HG02943 (cell line): Measurements from ENCODE around the gene NDE1.
"Not testable (repeated sequence)": the region's sequence is repeated elsewhere in the genome, so short reads cannot be mapped to it uniquely, and the experiment has no call there.

Experiments used
- ATAC-seq: cut with Tn5 transposase; IDR thresholded peaks from one replicate; pipeline ENCODE4 v1.9.1; 2021; ENCODE audit warnings: mild to moderate bottlenecking, low read depth, moderate library complexity; ENCODE audit not compliant: unreplicated experiment

The NDE1 gene

DNA sequence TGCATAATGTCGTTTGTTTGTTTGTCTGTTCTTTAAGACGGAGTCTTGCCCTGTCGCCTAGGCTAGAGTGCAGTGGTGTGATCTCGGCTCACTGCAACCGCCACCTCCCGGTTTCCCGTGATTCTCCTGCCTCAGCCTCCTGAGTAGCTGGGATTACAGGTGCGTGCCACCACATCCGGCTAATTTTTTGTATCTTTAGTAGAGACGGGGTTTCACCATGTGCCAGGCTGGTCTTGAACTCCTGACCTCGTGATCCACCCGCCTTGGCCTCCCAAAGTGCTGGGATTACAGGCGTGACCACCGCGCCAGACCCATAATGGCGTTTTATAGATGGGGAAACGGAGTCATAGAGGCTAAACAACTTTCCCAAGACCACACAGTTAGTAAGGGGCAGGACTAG, 734 bp upstream of the NDE1 start:
- ATAC-seq: not testable (repeated sequence)

DNA sequence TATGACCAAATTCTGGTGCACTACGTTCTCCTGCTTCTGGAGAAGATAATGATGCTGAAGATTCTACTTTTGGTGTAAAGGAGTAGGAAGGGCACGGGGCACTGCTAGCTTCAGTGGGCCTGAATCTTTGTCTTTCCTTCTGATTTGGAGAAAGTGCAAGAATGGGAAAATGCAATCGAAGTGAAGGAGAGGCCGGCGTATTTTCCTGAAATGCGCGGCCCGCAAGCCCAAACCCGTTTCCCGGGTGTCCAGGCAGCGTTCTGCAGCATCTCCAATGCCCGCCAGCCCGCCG, 372 bp upstream of the NDE1 start:
- no peak for ATAC-seq

DNA sequence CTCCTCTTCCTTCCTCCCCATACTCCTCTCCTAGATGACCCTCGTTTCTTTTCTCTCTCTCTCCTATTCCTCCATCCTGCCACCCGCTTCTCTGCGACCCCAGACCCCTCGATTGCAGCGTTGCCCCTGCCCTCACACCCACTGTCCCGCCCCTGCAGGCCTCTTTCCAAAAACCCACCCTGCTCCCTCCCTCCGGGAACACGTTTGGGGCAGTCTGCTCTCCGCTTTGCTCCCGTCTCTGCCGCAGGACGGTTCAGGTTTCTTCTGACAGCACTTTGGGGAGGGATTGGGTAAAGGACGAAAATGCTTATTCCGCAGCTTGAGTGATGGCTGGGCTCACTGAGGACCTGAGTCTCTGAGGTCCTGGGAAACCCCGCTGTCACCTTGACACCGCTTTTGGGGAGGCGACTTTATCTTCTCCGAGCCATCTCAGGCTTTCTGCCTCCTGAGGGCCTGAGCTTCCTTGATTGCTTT, 690 bp downstream of the NDE1 start:
- no peak for ATAC-seq

DNA sequence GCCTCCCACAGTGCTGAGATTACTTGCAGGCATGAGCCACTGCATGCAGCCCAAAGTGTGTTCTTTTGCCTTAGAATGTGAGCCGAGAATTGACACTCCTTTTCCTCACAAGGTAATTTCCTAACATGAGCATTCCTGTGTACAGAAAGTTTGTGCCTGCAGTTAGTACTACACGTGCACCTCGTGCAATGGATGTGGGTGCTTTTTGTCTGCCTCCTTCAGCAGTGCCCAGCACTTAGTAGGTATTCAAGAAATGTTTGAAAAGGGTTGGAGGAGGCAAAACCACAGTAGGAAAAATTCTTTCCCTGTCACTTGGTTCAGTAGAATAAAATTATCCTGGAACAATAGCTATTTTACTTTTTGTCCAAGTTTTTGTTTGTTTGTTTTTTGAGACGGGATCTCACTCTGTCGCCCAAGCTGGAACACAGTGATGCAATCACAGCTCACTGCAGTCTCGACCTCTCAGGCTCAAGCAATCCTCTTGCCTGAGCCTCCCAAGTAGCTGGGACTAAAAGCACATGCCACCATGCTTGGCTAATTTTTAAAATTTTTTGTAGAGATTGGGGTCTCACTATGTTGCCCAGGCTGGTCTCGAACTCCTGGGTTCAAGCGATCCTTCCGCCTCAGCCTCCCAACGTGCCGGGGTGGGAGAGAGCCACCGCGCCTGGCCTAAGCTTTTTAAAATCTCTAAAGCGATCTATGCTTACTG, 2.4 kb downstream of the NDE1 start:
- no peak for ATAC-seq

DNA sequence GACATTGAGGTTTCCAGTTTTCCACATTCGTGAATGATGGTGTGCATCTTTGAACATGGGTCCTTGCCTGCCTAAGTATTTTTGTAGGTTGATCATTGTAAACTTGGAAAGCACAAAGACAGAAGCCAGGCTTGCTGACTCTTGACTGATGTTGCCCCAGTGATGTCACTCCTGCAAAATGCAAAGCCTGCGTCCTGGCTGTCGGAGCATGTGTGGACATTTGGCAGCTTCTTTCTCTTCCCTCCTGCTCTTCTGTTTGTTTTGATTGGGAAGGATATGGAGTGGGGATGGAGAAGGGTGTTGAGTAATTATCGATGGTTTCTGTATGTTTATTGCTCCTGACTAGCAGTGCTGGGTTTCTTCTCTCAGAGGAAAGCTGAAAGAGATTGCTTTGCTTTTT, 3.2 kb downstream of the NDE1 start:
- no peak for ATAC-seq

DNA sequence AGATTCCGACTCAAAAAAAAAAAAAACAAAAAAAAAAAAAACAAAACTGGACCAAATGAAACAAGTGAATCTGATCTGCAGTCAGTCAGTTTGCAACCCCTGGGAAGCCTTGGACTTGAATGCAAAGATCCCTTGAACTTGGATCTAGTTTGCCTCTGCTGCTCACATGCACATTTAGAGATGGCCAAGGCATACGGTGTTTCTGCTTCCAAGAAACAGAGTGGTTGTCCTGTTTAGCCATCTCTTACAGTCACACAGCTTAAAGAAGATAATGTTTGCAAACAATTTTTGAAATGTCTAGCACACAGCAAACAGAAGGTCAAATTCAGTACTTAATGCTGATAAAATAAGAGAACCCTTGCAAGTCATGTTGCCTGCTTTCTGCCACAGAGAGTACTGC, 4.5 kb downstream of the NDE1 start:
- ATAC-seq: no peak

DNA sequence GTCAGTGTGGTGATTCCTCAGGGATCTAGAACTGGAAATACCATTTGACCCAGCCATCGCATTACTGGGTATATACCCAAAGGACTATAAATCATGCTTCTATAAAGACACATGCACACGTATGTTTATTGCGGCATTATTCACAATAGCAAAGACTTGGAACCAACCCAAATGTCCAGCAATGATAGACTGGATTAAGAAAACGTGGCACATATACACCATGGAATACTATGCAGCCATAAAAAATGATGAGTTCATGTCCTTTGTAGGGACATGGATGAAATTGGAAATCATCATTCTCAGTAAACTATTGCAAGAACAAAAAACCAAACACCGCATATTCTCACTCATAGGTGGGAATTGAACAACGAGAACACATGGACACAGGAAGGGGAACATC, 5.5 kb downstream of the NDE1 start:
- not testable (repeated sequence) for ATAC-seq

DNA sequence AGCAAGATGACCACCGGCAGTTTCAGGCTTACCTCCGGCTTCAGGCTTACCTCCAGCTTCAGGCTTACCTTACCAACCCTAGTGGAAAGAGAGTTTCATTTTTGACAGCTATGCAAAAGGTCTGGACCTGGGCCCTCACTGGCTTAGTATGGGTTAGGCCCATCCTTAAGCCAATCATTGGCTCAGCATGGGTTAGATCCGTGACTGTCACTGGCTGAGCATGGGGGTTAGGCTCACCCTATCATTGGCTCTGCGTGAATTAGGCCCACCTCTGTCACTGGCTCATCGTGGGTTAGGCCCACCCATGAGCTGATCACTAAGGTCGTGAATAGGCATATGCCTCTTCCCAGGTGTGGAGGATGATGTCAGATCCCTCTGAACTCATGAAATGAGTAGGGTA, 8.1 kb downstream of the NDE1 start:
- ATAC-seq: no peak

DNA sequence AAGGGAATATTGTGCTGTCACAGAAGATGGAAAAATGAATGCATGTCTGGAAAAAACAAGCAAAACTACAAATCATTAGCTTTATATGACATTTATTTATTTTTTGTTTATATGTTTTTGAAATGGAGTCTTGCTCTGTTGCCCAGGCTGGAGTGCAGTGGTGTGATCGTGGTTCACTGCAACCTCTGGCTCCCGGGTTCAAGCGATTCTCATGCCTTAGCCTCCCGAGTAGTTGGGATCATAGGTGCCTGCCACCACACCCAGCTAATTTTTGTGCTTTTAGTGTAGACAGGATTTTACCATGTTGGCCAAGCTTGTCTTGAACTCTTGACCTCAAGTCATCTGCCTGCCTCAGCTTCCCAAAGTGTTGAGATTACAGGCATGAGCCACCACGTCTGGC, 8.5 kb downstream of the NDE1 start:
- no peak for ATAC-seq

DNA sequence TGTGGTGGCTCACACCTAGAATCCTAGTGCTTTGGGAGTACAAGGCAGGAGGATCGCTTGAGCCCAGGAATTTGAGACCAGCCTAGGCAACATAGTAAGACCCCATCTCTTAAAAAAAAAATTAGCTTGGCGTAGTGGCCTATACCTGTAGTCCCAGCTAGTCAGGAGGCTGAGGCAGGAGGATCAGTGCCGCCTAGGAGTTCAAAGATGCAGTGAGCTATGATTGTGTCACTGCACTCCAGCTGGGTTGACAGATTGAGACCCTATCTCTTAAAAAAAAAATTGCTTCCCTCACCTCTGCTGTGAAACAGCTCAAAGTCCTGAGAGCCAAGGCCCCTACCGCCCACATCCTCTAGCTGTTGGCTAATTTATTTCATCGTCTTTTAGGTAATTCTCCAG, 10.2 kb downstream of the NDE1 start:
- ATAC-seq: no peak

DNA sequence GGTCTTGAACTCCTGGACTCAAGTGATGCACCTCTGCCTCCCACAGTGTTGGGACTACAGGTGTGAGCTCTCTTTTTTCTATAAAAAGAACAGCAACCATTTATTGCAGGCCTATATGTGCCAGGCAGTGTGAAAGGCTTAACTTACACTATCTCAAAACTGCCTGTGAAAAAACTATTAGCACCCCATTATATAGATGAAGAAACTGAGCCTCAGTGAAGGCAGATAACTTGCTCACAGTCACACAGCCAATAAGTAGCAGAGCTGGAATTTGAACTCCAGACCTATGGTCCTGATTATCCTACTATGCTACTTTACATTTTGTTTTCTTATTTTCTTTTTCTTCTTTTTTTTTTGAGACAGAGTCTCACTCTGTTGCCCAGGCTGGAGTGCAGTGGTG, 15.1 kb downstream of the NDE1 start:
- no peak for ATAC-seq

DNA sequence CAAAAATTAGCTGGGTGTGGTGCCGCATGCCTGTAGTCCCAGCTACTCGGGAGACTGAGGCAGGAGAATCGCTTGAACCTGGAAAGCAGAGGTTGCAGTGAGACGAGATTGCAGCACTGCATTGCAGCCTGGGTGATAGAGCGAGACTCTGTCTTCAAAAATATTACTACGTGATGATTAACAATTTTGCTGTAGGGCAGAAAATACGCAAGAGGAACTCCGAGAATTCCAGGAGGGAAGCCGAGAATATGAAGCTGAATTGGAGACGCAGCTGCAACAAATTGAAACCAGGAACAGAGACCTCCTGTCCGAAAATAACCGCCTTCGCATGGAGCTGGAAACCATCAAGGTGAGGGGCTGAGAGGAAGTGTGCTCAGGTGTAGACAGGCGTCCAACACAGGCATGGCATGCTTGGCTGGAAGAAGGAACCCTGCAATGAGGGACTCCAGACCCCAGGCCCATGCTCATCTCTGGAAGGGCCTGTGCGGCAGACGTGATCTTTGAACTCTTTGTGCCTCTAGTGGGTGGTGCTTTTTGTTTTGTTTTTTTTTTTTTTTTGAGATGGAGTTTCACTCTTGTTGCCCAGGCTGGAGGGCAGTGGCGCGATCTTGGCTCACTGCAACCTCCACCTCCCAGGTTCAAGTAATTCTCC, 17.2 kb downstream of the NDE1 start:
- ATAC-seq: no peak

DNA sequence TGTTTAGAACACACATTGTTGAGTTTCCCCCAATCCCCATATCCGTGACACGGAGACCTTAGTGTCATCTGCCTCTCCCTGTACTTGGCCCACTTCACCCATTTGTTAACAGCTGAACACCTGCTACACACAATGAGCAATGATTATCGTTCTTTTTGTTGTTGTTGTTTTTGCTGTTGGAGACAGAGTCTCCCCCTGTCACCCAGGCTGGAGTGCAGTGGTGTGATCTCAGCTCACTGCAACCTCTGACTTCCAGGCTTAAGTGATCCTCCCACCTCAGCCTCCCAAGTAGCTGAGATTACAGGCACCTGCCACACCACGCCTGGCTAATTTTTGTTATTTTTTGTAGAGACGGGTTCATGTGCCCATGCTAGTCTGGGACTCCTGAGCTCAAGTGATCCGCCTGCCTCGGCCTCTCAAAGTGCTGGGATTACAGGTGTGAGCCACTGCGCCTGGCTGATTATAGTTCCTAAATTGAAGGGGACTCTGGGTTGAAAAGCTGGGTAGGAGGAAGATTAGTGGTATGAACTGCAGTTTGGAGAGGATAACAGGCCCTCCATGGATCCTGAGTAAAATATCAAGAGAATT, 21.6 kb downstream of the NDE1 start:
- ATAC-seq: no peak

DNA sequence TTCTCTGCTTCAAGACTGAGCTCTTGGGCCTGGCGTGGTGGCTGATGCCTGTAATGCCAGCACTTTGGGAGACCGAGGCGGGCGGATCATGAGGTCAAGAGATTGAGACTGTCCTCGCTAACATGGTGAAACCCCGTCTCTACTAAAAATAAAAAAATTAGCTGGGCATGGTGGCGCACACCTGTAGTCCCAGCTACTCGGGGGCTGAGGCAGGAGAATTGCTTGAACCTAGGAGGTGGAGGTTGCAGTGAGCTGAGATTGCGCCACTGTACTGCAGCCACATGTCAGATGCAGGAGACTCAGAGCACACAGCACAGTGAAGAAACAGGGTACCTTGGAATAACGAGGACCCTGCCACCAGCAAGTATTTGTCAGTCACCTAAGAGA, 22.1 kb downstream of the NDE1 start:
- ATAC-seq: not testable (repeated sequence)

DNA sequence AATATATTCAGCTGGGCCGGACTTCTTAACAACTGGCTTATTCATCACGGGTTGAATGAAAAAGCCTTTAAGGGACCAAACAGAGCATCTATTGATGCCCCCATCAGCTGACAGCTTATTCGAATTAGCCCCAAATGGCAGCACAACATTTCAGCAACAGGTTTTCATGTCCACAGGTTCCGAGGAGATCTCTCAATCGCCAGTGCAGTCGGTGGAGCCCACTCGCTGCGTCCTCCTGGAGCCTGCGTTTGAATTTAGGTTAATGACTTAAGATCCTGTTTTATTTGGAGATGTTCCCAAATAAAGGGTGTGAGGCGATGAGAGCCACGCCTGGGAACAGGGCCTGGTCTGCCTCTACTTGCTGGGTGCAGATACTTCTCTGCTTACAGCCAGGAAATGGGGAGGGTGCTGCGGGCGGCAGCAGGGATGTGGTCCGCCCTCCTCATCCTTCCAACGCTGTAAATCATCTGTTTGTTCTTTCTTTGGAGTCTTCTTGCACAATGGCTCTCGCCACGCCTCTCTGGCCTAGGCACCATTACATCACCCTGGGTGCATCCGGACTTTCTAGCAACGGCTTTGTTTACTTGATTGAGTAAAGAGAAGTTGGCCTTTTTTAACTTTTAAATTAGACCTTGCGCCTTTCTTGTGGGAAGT, 22.6 kb downstream of the NDE1 start:
- no peak for ATAC-seq

DNA sequence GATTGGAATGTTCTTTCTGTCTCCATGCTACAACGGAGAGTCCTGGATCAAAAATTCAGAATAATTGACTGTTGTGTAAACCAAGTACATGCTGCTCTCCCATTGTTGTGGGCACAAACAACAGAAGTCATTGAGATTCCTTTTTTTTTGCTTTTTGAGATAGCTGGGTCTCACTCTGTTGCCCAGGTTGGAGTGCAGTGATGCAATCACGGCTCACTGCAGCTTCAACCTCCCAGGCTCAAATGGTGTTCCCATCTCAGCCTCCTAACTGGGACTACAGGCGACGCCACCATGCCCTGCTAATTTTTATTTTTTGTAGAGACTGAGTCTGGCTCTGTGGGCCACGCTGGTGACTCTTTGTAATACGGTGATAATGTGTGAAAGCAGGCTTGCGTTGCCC, 24.5 kb downstream of the NDE1 start:
- ATAC-seq: no peak

DNA sequence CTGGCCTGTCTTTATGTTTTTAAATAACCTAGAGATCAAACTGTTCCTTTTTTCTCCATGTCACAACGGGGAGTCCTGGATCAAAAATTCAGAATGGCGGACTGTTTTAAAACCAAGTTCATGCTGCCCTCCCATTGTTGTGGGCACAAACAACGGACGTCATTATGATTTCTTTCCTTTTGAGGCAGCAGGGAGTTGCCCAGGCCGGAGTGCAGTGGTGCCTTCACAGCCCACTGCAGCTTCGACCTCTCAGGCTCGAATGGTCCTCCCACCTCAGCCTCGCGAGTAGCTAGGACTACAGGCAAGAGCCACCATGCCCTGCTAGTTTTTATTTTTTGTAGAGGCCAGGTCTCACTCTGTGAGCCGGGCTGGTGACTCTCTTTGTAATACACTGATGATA, 26.5 kb downstream of the NDE1 start:
- ATAC-seq: no peak

DNA sequence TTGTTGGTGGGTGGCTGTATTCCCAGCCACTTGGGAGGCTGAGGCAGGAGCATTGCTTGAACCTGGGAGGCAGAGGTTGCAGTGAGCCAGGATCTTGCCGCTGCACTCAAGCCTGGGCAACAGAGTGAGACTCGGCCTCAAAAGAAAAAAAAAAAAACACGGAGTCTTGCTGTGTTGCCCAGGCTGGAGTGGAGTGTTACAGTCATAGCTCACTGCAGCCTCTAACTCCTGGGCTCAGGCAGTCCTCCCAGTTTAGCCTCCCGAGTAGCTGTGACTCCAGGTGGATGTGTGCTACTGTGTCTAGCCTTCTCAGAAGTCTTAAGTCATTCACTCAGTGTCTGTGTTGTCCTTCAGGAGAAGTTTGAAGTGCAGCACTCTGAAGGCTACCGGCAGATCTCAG, 27.4 kb downstream of the NDE1 start:
- ATAC-seq: no peak

DNA sequence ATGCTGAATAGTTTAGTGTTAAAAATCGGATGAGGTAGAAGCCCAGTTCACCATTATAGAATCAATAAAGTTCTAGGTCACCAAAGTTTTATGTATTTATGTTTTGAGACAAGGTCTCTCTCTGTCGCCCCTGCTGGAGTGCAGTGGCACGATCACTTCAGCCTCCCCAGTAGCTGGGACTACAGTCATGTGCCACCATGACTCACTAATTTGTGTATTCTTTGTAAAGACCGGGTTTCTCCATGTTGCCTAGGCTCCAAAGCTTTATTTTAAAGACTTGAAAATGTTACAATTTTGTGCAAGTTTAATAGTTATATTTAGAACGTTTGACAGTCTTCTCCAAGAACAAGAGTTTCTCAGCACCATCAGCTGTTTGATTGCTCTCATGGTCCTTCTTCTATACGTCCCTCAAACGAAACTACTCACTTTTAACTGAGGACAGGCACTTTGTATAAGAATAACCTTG, 32.1 kb downstream of the NDE1 start:
- ATAC-seq: no peak

DNA sequence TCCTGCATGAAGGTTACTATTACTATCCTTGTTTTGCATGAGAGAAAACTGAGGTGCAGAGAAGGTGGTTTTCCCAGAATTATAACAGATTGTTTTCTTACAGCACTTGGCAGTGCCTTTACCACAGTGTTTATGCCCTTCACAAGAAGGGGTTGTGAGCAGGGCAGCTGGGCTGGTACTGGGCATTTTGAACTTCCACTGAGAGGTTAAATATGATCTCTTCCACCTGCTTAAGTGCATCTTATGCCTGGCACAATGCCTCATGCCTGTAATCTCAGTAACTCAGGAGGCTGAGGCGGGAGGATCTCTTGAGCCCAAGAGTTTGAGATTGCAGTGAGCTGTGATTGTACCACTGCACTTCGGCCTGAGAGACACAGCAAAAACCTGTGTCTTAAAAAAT, 36.2 kb downstream of the NDE1 start:
- ATAC-seq: no peak

DNA sequence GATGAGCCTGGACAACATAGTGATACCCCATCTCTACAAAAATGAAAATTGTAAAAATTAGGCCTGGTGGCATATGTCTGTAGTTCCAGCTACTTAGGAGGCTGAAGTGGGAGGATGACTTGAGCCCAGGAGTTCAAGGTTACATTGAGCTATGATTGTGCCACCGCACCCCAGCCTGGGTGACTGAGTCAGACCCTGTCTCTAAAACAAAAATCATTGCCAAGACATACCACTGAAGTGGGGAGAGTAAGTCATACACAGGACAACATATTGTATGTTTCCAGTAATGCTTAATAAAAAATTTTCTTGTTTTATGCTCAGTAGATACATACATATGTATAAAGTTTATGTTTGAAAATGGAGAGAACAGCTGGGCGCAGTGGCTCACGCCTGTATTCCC, 39.2 kb downstream of the NDE1 start:
- ATAC-seq: no peak

DNA sequence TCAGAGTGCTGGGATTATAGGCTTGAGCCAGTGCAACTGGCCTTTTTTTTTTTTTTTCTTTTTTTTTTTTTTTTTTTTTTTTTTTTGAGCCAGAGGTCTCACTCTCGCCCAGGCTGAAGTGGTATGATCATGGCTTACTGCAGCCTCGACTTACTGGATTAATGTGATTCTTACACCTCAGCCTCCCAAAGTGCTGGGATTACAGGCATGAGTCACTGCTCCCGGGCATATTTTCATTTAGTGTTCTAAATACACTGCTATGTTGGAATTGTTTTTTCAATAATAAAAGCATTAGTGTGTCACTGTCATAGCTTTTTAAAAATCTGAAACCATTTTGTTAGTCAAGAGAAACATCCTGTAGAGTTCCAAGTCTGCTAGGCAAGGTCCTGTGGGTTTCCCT, 40.3 kb downstream of the NDE1 start:
- ATAC-seq: no peak
